AG08395 (cell line): ENCODE measurements around the gene CCDC57.

Experiments used
- DNase-seq: peaks from one replicate; pipeline ENCODE4 v3.0.0; 2012; ENCODE audit warnings: mixed read lengths, low spot score

The CCDC57 gene

DNA sequence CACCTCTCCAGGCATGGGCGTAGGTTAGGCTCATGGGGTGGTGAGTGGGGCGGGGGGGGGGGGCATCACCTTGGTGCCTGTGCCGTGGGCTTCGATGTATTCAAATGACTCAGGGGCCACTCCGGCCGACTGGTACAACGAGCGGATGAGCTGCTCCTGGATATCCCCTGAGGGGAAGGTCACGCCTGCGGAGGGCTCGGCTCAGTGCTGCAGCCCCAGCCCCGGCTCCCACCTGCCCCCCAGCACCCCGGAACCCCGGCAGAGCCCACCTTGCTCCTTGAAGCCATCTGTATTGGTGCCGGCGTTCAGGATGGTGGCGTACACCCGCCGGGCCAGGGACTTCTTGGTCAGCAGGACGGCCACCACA, 120.0 kb downstream of the CCDC57 start:
- no peak for DNase-seq

DNA sequence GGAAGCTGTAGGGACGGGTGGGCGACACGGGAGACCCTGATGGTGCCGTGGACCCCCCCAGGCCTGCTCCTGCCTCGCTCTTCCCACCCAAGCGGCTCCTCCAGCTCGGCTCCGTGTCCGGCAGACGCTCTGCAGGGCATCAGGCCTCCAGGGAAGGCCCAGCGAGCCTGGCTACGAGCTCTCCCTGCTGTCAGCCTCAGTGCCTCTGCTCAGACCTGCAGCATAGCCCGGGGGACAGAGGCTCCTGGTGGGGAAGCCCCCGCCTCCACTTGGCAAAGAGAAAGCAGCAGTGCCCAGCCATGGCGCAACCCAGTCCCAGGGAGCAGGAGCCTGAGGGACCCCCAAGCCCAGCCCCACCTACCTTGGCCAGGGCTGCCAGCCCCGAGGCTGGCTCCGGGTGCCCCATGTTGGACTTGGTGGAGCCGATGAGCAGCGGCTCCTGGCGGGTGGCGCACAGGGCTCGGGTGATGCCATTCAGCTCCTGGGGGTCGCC, 120.5 kb downstream of the CCDC57 start:
- no peak for DNase-seq

DNA sequence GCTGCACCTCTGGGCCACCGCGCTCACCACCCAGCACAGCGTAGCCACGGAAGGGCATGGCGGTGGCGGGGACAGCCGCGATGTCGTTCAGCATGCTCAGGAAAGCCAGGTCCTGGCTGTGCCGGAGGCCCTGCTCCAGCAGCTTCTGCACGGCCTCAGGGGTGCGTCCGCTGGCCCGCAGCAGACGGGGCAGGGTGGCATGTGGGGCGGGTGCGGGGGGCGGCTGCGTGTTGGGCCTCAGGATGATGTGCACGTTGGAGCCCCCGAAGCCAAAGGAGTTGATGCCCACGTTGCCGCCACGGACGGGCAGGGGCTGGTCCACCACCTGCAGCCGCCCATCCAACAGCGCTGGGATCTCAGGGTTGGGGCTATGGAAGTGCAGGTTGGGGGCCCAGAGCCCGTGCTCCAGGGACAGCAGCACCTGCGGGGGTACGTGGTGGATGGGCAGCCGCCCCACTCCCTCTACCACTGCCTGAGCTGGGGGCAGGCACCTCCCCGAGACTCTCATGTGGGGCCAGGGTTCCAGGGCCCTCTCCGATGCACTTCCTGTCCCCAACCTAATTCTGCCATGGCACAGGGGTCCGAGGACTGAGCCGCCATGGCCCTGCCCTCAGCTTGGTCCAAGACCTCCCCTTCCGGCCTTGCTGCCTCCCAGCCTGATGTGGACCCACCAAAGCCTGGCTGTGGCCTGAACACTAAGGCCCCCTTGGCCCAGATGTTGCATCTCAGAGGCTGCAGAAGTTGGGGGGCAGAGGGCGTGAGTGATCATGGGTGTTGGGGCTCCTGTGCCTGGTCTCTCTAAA, 121.2 kb downstream of the CCDC57 start:
- DNase-seq = no peak

DNA sequence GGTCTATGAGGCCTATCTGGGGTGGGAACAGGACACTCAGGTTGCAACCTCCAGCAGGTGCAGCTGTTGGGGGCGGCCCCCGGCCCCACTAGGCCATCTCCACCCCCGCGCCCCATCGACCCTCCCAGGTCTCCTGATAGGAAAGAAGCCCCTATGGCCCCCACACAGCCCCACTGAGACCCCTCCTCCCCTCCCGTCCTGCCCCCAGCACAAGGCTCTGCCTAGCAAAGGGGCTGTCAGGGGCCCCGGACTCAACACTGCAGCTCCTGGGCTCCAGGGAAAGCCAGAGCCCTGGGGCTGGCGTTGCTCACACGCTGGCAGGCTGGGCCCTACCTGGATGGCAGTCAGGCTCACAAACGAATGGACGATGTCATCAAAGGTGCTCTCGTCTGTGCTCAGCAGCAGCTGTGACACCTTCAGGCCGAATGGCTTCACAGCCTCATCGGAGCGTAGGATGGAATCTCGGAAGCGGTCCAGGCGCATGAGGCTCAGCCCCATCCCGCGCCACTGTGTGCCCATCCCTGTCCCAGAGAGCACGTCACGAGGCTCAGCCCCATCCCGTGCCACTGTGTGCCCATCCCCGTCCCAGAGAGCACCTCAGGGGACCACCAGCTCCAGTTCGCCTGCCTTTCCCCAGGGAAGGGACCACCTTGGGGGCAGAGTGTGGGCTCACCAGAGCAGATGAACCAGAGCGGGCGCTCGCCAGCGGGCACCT, 121.9 kb downstream of the CCDC57 start:
- no peak for DNase-seq

DNA sequence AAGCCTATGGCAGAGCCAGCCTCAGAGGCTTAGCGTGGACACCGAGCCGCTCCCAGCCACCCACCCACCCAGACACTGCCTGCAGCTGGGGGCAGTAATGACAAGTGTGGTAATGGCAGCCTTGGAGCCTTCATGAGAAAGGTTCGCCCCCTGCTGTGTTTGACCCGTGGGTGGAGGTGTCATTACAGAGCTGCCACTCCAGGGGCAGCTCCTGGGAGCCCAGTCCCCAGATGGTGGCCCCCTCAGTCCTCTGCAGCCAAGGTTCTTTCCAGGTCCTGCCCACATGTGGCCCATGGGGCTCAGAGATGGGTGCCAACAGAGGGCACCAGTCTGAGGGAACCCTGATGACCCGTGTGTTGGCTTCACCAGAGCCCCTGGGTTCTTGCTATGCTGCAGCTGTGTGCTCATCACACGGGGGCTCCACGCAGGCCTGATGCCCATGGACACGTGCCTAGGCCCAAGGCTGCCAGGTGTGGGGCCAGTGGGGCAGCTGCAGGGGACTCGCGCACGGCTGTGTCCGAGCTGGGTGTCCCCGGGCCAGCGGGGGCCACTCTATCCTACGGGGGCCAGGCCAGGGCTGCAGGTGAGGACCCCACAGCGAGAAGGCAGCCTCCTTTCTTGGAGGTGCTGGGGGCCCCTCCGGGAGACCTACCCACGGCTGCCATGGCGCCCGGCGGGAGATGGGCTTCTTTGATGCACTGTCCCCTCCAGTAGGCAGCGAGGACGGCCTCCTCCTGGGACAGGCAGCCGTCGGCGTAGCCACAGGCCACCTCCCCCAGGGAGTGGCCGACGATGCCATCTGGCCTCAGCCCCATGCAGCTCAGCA, 122.7 kb downstream of the CCDC57 start:
- no peak for DNase-seq

DNA sequence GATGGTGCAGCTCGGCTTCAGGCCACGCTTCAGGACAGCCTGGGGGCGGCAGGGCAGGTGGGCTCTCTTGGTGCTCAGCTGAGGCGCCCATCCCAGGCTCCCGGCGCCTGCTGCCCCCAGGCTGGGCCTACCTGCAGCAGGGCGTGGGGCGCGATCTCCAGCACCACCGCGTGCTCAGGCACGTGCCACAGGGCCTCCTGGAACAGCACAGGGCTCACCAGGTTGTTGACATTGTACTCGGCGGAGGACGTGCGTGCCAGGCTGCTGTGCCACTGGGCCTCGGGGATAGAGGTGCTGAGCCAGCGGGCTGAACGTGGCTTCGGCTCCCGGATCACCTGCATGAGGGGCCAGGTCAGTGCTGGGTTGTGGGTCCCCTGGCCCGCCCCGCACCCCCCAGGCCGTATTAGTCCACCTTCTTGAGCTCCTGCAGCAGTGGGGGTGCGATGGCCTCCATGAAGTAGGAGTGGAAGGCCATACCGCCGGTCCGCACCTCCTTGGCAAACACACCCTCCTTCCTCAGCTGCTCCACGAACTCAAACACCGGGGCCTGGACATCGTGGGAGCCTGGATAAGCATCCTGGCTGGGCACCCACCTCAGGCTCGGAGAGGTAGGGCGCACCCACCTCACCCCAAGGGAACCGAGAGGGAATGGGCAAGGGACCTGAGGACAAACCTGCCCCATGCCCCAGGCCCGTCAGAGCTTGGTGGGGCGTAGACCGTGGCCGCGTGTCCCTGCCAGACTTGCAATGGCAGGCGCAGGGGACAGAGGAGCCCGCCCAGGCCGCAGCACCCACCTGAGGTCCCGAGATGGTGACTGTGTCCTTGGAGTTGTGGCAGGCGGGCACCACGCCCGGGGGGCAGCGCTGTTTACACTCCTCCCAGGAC, 123.6 kb downstream of the CCDC57 start:
- DNase-seq = no peak

DNA sequence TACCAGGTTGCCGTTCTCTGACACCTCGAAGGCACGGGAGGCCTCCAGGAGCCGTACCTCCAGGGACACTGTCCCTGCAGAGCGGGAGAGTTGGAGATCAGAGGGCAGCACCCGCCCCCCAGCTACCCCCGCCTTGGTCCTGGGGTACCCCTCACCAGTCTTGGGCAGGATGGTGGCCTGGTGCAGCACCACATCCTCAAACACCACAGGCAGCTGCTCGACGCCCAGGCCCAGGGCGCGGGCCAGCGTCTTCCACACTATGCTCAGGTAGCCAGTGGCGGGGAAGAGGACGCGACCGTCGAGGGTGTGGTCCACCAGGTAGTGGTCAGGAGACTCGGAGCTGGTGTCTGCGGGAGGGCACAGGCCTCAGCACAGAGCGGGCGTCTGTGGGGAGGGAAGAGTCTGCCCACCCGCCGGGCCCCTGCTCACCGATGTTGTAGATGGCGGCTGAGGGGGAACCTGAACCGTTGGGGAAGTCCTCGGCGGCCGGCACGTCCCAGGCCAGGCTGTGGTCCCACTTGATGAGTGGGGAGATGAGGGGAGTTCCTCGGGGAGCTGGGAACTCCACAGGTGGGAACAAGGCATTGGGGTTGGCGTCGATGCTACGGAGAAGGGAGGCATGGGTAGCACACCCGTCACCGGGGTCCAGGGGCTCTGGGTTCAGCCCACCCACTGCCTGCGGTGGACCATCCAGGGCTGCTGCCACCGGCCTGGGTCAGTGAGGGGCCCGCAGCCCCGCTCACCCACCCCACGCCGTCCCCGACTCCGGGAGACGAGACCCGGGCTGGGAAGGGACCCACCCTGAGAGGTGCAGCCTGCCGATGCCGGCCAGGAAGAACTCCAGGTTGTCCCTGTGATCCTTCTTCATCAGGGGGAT, 124.4 kb downstream of the CCDC57 start:
- no peak for DNase-seq

DNA sequence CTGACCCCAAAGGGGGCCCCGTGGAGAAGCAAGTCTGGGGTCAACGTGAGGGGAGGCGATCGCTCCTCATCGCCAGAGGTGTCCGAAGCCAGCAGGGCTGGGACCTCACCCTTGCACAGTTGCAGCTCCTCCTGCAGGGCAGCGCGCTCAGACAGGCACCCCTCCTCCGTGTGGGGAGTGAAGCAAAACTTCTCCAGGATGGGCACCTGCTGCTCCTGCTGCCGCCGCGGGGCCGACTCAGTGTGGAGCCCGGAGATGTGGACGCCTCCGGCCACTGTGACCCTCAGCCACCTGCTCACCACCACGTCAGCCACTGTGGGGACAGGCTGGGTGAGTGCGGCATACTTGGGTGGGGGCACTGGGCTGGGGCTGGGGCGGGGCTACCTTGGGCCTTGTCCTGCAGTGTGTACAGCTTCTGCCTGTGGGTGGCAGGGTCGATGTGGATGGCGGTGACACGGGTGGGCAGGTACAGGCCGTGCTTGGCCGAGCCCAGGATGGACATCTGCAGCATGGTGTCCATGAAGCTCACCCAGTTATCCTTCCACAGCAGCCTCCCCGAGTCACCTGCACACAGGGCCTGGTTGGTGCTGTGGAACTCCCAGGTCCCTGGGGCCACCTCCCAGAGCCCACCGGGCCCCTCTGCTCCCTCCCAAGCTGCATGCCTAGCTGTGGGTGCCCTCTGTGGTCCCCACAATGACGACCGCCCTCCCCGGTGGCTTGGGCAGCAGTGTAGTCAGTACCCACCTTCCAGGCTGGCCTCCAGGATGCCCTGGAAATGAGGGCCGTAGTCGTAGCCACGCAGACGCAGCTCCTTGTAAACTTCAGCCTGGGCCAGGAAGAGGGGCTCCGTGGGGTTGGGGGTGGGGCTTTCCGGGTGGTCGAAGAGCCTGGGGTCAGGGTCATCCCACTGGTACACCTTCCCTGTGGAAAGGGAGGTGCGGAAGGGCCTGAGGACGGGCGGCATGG, 125.4 kb downstream of the CCDC57 start:
- DNase-seq = no peak

DNA sequence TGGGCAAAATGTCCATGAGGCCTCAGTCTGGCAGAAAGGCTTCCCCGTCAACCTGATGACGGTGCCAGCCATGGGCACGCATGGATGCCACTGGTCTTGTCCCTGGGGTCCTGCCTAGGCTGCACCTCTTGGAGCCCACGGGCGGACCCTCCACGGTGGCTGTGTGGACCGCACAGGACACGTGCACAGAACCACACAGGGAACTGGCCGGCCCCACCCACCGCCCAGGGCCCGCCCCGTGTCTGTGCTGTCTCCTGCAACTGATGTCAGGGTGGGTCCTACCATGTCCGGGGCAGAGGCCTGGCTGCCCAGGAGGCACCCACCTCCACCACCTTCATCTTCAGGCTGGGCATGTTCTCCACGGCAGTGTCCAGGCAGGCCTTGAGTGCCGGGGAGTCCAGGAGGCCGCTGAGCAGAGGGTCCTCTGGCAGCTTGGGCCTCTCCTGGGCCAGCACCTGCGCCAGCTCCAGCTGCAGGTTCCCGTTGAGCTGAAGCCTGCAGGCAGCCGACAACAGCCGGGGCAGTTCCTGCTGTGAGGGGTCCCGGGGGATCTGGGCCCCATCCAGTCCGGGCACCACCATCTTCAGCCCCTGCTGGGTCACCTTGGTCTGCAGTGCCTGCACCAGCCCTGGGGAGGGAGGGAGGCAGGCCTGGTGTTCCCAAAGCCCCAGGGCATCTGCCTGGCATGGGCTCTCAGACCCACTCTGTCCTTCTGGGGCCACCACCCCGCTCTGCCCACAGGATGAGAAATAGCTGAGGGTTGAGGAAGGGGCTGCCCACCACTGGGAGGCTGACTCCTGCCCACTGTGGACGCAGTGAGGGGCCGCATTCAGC, 126.5 kb downstream of the CCDC57 start:
- no peak for DNase-seq

DNA sequence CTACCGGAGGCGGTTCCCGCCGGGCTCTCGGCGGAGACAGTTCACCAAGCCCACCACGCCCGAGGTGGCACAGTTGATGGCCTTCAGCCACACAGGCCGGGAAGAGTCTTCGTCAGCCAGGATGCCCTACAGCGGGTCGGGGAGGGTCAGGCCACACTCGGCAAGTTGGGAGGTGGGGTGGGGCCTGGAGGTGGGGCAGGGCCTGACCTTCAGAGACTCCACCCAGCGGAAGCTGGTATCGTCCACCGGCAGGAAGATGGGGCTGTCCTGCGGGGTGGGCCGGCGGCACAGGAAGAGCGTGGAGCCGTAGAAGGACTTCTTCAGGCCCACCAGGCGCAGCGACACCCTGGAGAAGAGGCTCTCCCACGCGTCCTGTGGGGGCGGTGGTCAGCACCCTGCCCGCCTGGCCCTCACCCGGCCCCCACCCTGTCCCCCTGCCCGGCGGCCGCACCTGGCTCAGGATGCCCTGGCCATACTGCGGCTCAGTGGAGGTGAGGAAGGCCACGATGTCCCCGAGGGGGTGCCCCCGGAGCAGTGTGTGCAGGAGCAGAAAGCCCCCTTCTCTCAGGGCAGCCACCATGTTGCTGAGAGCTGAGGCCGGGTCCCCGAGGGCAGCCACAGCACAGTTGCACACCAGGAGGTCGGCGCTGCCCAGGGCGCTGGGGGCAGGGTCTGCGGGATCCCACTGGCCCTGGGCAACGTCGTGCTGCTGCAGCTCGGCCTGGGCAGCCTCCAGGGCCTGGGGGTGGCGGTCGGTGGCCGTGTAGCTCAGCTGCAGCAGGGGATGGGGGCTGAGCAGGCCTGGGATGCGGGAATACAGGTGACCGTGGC, 127.4 kb downstream of the CCDC57 start:
- DNase-seq = no peak

DNA sequence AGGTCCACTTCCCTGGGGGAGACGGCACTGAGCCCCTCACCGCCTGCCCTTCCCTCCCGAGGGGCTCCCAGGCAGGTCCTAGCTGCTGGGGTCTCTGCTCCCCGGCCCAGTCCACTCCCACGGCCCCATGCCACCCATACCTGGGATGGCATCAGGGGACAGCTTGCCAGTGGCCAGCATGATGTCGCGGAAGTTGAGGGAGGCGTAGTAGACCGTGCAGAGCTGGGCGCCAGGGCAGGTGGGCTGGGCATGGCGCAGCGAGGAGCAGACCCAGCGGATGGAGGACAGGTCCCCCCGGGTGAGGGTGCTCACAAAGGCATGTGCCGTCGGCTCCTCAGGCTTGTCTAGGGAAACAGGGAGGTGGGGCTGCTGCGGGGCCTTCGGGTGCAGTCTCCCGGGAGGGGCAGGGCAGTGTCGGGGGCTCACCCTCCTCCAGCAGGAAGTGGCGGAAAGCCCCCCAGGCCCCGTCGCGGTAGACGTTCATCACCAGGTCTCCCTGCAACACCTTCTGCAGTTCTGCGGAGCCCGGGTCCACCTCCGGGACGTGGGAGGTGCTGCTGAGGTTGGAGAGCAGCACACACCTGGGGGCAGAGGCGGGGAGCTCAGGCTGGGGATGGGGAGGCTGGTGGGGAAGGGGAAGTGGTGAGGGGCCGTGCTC, 128.1 kb downstream of the CCDC57 start:
- no peak for DNase-seq

DNA sequence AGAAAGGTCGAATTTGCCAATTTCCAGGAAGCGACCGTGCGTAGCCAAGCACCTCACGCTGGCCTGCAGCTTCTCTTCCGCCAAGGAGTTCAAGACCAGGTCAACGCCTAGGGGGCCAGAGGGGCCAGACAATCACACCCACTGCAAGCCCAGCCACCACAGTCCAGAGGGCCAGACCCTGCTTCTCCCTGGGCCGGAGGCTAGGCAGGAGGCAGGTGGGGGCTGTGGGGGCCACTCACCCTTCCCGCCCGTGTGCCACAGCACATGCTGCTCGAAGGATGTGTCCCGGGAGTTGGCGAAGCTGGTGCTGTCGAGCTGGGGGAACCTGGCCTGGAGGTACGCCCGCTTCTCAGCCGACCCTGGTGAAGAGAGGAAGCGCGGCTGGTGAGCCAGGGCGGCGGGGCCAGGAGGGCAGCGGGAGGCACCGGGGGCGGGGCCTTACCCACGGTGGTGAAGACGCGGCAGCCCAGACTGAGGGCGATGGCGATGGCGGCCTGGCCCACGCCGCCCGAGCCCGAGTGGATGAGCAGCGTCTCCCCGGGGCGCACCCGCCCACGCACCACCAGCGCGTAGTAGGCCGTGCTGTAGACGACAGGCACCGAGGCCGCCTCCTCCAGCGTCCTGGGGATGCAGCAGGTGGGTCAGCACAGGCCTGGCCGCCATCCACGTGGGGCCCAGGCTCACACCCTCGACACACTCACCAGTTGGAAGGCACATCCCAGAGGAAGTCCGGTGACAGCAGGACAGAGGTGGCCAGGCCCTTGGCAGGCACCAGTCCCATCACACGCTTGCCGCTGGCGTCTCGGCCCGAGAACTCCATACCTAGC, 128.9 kb downstream of the CCDC57 start:
- no peak for DNase-seq

DNA sequence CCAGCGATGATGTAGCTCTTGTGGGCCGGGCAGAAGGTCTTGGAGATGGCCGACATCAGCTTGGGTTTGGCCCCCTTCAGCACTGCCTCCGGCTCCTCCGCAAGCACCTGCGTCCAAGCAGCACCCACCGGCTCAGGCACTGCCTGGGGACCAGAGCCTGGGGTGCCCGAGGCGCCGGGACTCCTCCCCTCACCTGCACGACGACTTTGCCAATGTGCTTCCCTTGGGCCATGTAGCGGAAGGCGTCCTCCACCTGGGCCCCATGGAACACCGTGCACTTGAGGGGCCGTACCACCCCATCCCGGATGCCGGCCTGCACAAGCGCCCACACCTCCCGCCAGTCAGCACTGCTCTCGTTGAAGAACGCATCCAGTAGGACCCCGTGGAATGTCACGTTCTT, 129.6 kb downstream of the CCDC57 start:
- DNase-seq = no peak

DNA sequence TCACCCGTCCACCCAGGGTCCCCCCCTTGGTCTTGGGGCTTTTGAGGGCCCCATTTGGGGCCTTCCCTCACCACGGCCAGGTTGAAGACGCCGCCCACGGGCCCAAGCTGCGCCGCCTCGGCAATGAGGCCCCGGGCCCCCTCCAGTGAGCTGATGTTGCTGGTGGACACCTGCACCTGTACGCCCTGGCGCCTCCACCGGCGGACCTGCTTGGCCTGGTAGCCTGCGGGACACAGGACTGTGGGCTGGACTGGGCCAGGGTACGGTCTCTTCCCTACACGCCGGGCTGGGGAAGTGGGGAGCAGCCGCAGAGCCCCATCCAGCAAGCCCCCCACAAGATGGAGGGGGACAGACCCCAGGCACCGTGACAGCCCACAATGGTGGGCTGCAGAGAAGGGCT, 130.2 kb downstream of the CCDC57 start:
- DNase-seq = no peak

DNA sequence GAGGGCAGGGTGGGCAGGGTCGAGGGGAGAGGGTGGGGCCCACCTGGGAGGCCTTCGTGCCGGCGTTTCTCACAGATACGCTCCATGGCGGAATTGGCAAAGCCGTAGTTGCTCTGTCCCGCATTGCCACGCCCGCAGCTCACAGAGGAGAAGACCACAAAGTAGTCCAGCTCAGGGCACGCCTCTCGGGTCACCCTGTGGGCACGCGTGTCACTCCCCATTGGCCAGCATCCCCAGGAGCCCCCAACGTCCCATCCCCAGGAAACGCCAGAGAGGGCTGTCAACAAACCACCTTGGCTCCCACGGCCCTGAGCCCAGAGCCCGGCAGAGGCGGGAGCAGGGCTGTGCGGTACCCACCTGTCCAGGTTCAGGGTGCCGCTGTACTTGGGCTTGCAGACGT, 130.7 kb downstream of the CCDC57 start:
- DNase-seq = no peak

DNA sequence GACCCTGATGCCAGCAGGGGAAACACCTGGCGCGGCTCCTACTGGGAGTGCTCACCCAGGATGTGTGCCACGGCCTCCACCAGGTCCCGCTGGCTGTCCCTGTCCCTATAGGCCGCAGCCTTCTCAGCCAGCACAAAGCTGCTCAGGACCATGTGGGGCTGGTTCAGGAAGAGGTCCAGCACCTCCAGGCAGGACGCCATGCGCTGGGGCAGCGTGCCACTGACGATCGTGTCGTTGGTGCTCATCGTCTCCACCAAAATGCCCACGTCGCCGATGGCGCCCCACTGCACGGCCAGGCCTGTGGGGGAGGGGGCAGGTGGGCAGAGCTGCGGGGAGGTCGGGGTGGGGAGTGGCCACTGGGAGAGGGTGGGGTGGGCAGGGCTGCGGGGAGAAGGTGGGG, 131.1 kb downstream of the CCDC57 start:
- no peak for DNase-seq
